NCI-H187 treated with DMSO at 0.1 percent for 48 hours (cell line): ENCODE results near the gene RMI2.

Source experiments
- DNase-seq: peaks from one replicate; lab custom pipeline; 2025; lab: John Stamatoyannopoulos, UW

The RMI2 gene

GRCh38 chr16:11399261-11399831, 54.1 kb downstream of the RMI2 start:
- no peak for DNase-seq

- DNase-seq, result no peak
Observed at GRCh38 chr16:11400076-11400475, 54.8 kb downstream of the RMI2 start.
